B cell (primary cell): ENCODE measurements around the gene DCTN3. TPM values are rescaled to one million over a fixed set of nuclear protein-coding genes. Genes with fewer than 3 reads are reported as not detected.
A peak's percentile ranks its signal among the peaks of the same experiment; 100 is the strongest.

ENCODE experiments used
- ATAC-seq: fragments of 200-7000 bp; cut with Tn5 transposase; one replicate; pipeline ENCODE4 v1.10.0; 2021; ENCODE audit warnings: low read depth, mild to moderate bottlenecking, moderate number of reproducible peaks, moderate library complexity
- CTCF ChIA-PET: fragments of 350-600 bp; sonication (Branson Sonifier 250); formaldehyde crosslinking; loops from one replicate; lab custom pipeline; 2021; ENCODE audit warnings: antibody characterized with exemption, inconsistent platforms; lab: Charles Lee
- POLR2A ChIA-PET: fragments of 350-600 bp; sonication (Branson Sonifier 250); formaldehyde crosslinking; loops from one replicate; lab custom pipeline; 2021; ENCODE audit warnings: antibody characterized with exemption; lab: Charles Lee
- DNase-seq: peaks from one replicate; pipeline ENCODE4 v3.0.0; 2013
- H2AFZ ChIP-seq: 2 replicates; pipeline ENCODE4 v1.6.1; 2012; ENCODE audit warnings: mild to moderate bottlenecking, low read depth, low read length; ENCODE audit not compliant: insufficient read depth, poor library complexity, severe bottlenecking
- H3K27ac ChIP-seq, 2 donors: 1 replicate in 1 of 2; 2 replicates in 1 of 2; pipeline ENCODE4 v1.5.1; 2012 to 2013; ENCODE audit warnings: low read length in 2 of 2, mild to moderate bottlenecking in 2 of 2, moderate library complexity in 1 of 2
- H3K27me3 ChIP-seq, 4 experiments: fragments of 200-600 bp in 1 of 4; sonication (generic) in 1 of 4; replicated peaks in 1 of 4; 1 replicate in 2 of 4; 2 replicates in 2 of 4; pipeline versions ENCODE4 v1.6.1 to v1.7.0; 2013 to 2016; ENCODE audit warnings: low read length in 3 of 4, mild to moderate bottlenecking in 2 of 4, mixed read lengths in 1 of 4, moderate library complexity in 1 of 4; ENCODE audit not compliant: insufficient read depth in 4 of 4, control insufficient read depth in 3 of 4; ENCODE audit errors: control extremely low read depth in 1 of 4
- H3K36me3 ChIP-seq, 2 experiments: replicated peaks in 1 of 2; 1 replicate in 1 of 2; 2 replicates in 1 of 2; pipeline versions ENCODE4 v1.6.1 to v1.7.1; 2013; ENCODE audit warnings: low read length in 1 of 2; ENCODE audit not compliant: insufficient read depth in 2 of 2, control insufficient read depth in 1 of 2; ENCODE audit errors: control extremely low read depth in 1 of 2, extremely low read depth in 1 of 2
- H3K4me1 ChIP-seq, 2 donors: fragments of 200-600 bp in 1 of 2; sonication (generic) in 1 of 2; 1 replicate in 1 of 2; 2 replicates in 1 of 2; pipeline versions ENCODE4 v1.5.1 to v1.6.1; 2013 to 2017; ENCODE audit warnings: low read length in 2 of 2; ENCODE audit not compliant: control insufficient read depth in 2 of 2, insufficient read depth in 2 of 2
- H3K4me2 ChIP-seq: replicated peaks from 2 replicates; pipeline ENCODE3; 2012; ENCODE audit warnings: mild to moderate bottlenecking, low read depth, low read length; ENCODE audit not compliant: poor library complexity, severe bottlenecking
- H3K4me3 ChIP-seq, 5 experiments: fragments of 200-600 bp in 1 of 5; sonication (generic) in 1 of 5; 1 replicate in 3 of 5; 2 replicates in 2 of 5; pipeline versions ENCODE4 v1.5.1 to v1.7.0; 2011 to 2016; ENCODE audit warnings: low read length in 4 of 5, mild to moderate bottlenecking in 4 of 5, low read depth in 2 of 5, control low read depth in 1 of 5, moderate library complexity in 1 of 5; ENCODE audit not compliant: insufficient read depth in 1 of 5; ENCODE audit errors: control extremely low read depth in 1 of 5, extremely low read depth in 1 of 5
- H3K79me2 ChIP-seq: fragments of 200-600 bp; sonication (generic); one replicate; pipeline ENCODE4 v1.6.0; 2016; ENCODE audit warnings: low read length; ENCODE audit not compliant: control insufficient read depth, insufficient read depth
- H3K9ac ChIP-seq: fragments of 200-600 bp; sonication (generic); 2 replicates; pipeline ENCODE4 v1.6.1; 2017; ENCODE audit warnings: mild to moderate bottlenecking, low read length, moderate library complexity
- H3K9me3 ChIP-seq, 3 donors: one replicate each; pipeline versions ENCODE4 v1.6.1 to v1.7.1; 2013; ENCODE audit warnings: low read length in 2 of 3; ENCODE audit not compliant: control insufficient read depth in 2 of 3, insufficient read depth in 1 of 3; ENCODE audit errors: control extremely low read depth in 1 of 3
- H4K20me1 ChIP-seq: 2 replicates; pipeline ENCODE4 v1.6.0; 2012; ENCODE audit warnings: mild to moderate bottlenecking, low read length; ENCODE audit not compliant: insufficient read depth, control insufficient read depth, poor library complexity, severe bottlenecking
- H3K27ac Mint-ChIP-seq: one replicate; pipeline ENCODE4 v1.8.0; 2021; ENCODE audit warnings: mixed read lengths
- H3K27me3 Mint-ChIP-seq: one replicate; pipeline ENCODE4 v1.8.0; 2021; ENCODE audit warnings: mixed read lengths
- H3K4me1 Mint-ChIP-seq: one replicate; pipeline ENCODE4 v1.8.0; 2021; ENCODE audit warnings: mixed read lengths
- H3K4me3 Mint-ChIP-seq: one replicate; pipeline ENCODE4 v1.8.0; 2021; ENCODE audit warnings: mixed read lengths
- H3K9me3 Mint-ChIP-seq: one replicate; pipeline ENCODE4 v1.8.0; 2022; ENCODE audit warnings: mixed read lengths; ENCODE audit not compliant: insufficient read depth
- EZH2 ChIP-seq: IDR thresholded peaks from 2 replicates; pipeline ENCODE4 v1.6.1; 2012; ENCODE audit warnings: borderline replicate concordance, low read depth, mild to moderate bottlenecking, moderate library complexity, low read length; ENCODE audit not compliant: insufficient read depth, poor library complexity, severe bottlenecking
- WGBS: methylation state at CpG from one replicate; pipeline ENCODE4 v1.1.5; 2013; ENCODE audit warnings: missing lambda C conversion rate; ENCODE audit not compliant: insufficient coverage; 5-methylcytosine and 5-hydroxymethylcytosine counted together
- intact Hi-C: fragments of 100-400 bp; cut with micrococcal nuclease; formaldehyde crosslinking; loops from one replicate; pipeline ENCODE4 v1.10.0; 2022
- polyA plus RNA-seq: library from polyadenylated mRNA; depleted of rRNA; stranded (reverse); fragments of >200 nt; gene quantifications from 2 replicates; pipeline ENCODE4 v1.2.3, GENCODE V29; 2012
- total RNA-seq, 2 donors: library from RNA; stranded (reverse); fragments of 120-200 nt in 1 of 2; gene quantifications; 1 replicate in 1 of 2; 2 replicates in 1 of 2; pipeline versions ENCODE4 v1.2.3 to v1.2.4, GENCODE V29; 2013 to 2022
- TF ChIP-seq, protein P1 (sequence below): fragments of 200-600 bp; IDR thresholded peaks from one replicate; pipeline ENCODE4 v1.8.0; 2022; ENCODE audit warnings: antibody characterized with exemption, mild to moderate bottlenecking

Gene DCTN3
- total and polyA plus RNA-seq, 2 donors (not counting 1 experiment from before 2014, with no cell fraction given) = 48.2 to 75.0 TPM

DNA sequence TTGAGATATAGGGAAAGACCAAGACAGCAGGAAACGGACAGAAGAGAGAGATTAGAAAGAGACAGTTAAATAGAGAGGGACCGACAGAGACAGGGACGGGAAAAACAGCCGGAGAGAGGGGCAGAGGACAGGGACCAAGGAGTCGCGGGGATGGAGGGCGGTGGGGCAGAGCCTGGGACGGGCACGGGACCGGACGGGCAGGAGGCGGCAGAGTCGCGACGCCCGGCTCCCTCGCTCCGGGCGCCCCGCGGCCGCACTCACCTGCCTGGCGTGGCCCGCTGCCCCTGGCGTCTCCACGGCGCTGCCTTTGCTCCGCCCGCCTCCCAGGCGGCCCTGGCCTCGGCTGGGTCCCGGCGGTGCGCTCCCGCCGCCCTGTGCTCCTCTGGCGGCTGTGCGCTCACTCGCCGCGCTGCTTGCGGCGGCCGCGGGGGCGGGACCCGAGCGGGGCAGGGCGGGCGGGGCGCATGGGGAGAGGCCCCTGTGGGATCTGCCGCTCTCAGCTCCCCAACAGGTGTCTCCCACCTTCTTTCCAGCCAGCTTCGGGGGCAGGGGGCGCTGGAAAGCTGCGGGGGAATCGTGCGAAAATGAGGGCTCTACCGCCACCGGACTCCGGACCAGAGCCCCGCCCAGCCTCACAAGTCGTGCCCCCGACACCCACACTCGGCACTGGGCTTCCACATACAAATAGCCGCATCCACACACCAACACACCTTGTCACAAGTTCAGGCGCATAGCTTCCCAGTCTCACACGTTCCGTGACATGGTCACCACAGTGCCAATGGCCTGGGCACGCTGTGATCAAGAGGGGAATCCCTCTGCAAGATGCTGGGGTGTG, 8.6 kb upstream of the DCTN3 start, which contains the start of gene ARID3C:
Gene ARID3C (minus strand): TSS at position 411 of the 835 bp plus-strand sequence. CDS start 1,052 bp downstream, outside the sequence.
- ChIA-PET POLR2A (interaction anchor here (0.6 kb wide), 1 partner anchor 13 kb away, joined by 3 read pairs; no protein-coding TSS in a partner anchor), CTCF (interaction anchor here (0.7 to 1.3 kb wide), 7 partner anchors 9 to 25 kb away, joined by 3 to 6 read pairs (median 3); partner anchors contain the start of genes DCTN3, RPP25L and SIGMAR1)
- Histone ChIP-seq H3K4me2 (peak within 1 kb of the TSS; percentile 81), H3K79me2 (no peaks in the 10 kb centered on the region), H3K9ac (peak within 1 kb of the TSS; percentile 53), H3K27me3 (peaks cover 0 to 67% (median 51%) of the 10 kb centered on the region in 4 experiments), H3K27ac (no peak within 1 kb of the TSS), H3K36me3 (no peaks in the 10 kb centered on the region), H3K9me3 (peaks cover 0 to 22% (median 0%) of the 10 kb centered on the region in 3 donors), H4K20me1 (peaks cover 8% of the 10 kb centered on the region), H2AFZ (peak within 1 kb of the TSS; percentile 58), H3K4me1 (peaks cover 26 to 33% of the 10 kb centered on the region in 2 donors), H3K4me3 (peak within 1 kb of the TSS in 4 of 5 experiments; percentile 18 to 57 (median 44))
- intact Hi-C loops = loop anchor here (2.0 kb wide), 1 partner anchor 16 kb away; the partner anchor contains the start of gene RPP25L
- Mint-ChIP-seq H3K4me1 (peaks cover 18% of the 10 kb centered on the region), H3K9me3 (no peaks in the 10 kb centered on the region), H3K27me3 (peaks cover 55% of the 10 kb centered on the region), H3K4me3 (peak within 1 kb of the TSS; percentile 91), H3K27ac (peak within 1 kb of the TSS; percentile 1)
- 2% methylated on average over 69 of the region's 69 CpGs for WGBS
- ATAC-seq = peak; percentile 81
- peak; percentile 62 for DNase-seq
- peak; percentile 15 for TF ChIP-seq EZH2
- TF ChIP-seq, protein P1, sequence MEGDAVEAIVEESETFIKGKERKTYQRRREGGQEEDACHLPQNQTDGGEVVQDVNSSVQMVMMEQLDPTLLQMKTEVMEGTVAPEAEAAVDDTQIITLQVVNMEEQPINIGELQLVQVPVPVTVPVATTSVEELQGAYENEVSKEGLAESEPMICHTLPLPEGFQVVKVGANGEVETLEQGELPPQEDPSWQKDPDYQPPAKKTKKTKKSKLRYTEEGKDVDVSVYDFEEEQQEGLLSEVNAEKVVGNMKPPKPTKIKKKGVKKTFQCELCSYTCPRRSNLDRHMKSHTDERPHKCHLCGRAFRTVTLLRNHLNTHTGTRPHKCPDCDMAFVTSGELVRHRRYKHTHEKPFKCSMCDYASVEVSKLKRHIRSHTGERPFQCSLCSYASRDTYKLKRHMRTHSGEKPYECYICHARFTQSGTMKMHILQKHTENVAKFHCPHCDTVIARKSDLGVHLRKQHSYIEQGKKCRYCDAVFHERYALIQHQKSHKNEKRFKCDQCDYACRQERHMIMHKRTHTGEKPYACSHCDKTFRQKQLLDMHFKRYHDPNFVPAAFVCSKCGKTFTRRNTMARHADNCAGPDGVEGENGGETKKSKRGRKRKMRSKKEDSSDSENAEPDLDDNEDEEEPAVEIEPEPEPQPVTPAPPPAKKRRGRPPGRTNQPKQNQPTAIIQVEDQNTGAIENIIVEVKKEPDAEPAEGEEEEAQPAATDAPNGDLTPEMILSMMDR = no peak
